ENCODE data around the gene CHKA. TPM values are rescaled to one million over a fixed set of nuclear protein-coding genes. Genes with fewer than 3 reads are reported as not detected.

The CHKA gene
- total and polyA plus RNA-seq, 2 of the 8 experiments (the other 6 are each of a cell fraction or from before 2014, with no cell fraction given): 61.2 to 86.6 TPM

DNA sequence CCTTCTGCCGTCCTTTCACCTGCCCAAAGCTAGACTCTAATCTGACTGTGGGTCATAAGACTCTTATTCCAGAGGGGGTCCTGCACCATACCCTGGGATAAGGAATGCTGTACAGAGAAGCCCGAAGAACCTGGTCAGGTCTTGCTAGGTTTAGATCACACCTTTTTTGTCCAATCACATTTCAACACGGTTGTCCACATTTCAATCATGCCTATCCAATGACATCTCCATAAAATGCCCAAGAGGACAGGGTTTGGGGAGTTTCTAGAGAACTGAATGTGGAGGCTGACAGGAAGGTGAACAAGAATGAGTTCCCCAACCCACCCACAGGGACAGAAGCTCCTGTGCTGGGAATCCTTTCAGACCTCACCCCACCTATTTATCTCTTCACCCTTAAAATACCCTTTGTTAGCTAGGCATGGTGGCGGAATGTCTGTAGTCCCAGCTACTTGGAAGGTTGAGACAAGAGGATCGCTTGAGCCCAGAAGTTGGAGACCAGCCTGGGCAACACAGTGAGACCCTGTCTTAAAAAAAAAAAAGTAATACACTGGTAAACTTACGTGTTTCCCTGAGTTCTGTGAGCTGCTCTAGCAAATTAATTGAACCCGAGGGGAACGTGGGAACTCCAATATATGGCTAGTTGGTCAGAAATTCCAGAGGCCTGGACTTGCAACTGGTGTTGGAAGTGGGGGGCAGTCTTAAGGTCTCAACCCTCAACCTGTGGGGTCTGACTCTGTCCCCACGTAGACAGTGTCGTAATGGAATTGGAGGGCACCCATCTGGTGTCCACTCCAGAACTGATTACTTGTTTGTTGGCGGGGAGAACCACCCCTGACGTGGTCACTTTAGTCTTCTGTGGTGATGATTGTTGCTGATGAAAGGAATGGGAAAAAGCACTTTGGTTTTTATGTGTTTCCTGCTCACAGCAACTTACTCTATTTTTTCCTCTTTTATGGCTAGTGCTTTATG, 64.6 kb downstream of the CHKA start:
- TF ChIP-seq SP4 (IDR thresholded peaks at IDR 0.05; ENCODE audit: low read length) (no peak), POU5F1 (IDR thresholded peaks at IDR 0.05; ENCODE audit: low read depth, low read length) (no peak), SP2 (IDR thresholded peaks at IDR 0.05; ENCODE audit: low read length) (no peak), POLR2A (IDR thresholded peaks at IDR 0.05; ENCODE audit: control extremely low read depth in 1 of 2, low read depth in 2 of 2, low read length in 2 of 2) (peak in 1 of 2 experiments; percentile 57; a peak in 1 of 3 replicates)
- H3K23ac ChIP-seq (ENCODE audit: insufficient read length): no peak overlapping the region
- peaks cover 0 to 3% (median 2%) of the 10 kb centered on the region in 4 experiments; a peak in 3 of 7 replicates for H3K4me1 ChIP-seq (replicated peaks in 1 of 4; ENCODE audit: control insufficient read depth in 3 of 4, insufficient read depth in 4 of 4, low read length in 3 of 4)
- no peak overlapping the region for H2AFZ ChIP-seq (ENCODE audit: low read length)
- no peak overlapping the region for H3K14ac ChIP-seq (ENCODE audit: insufficient read length)
- WGBS, 2 experiments (ENCODE audit: extremely low coverage in 1 of 2, insufficient coverage in 1 of 2, insufficient read length in 1 of 2, insufficient replicate concordance in 2 of 2, low coverage in 1 of 2, low lambda C conversion rate in 2 of 2, missing lambda C conversion rate in 1 of 2): 93% methylated on average over 12 of the region's 12 CpGs; no CpG with 5 or more reads in 1 of the 2 experiments
- H2BK20ac ChIP-seq (ENCODE audit: low read length): no peak overlapping the region
- H3K4ac ChIP-seq (replicated peaks; ENCODE audit: insufficient read length, low read depth, low read length): no peak overlapping the region
- peaks cover 10 to 32% (median 18%) of the 10 kb centered on the region in 4 experiments for H3K36me3 ChIP-seq (ENCODE audit: control insufficient read depth in 2 of 4, insufficient read depth in 4 of 4, low read length in 3 of 4)
- no peak overlapping the region for H4K8ac ChIP-seq (ENCODE audit: extremely low read depth, insufficient read depth, low read length)
- H3K79me1 ChIP-seq (ENCODE audit: low read depth, low read length): peaks cover under 1% of the 10 kb centered on the region; the same call in 1 of the 2 replicates
- H4K91ac ChIP-seq (replicated peaks; ENCODE audit: insufficient read length, low read length): no peak overlapping the region
- H3K9ac ChIP-seq (replicated peaks in 1 of 4; ENCODE audit: extremely low read depth in 1 of 4, low read depth in 3 of 4, low read length in 3 of 4): no peak overlapping the region
- CTCF ChIA-PET (ENCODE audit: partially characterized antibody): interaction anchor here (0.7 to 0.9 kb wide), 2 partner anchors 11 to 143 kb away, joined by 3 read pairs; no protein-coding TSS in a partner anchor
- DNase-seq (ENCODE audit: low read depth in 1 of 2, low spot score in 2 of 2) (no peak), FAIRE-seq (no peak)
- H2BK5ac ChIP-seq (ENCODE audit: low read depth, low read length): no peak overlapping the region
- no peak overlapping the region for H3K4me2 ChIP-seq (ENCODE audit: insufficient read depth in 1 of 2, low read depth in 2 of 2, low read length in 2 of 2)
- no peak overlapping the region for H3K56ac ChIP-seq (replicated peaks; ENCODE audit: insufficient read length, low read depth, low read length)
- H3K27ac ChIP-seq (ENCODE audit: low read depth, low read length): no peak overlapping the region
- H4K5ac ChIP-seq (ENCODE audit: insufficient read length, low read depth, low read length): no peak overlapping the region
- H2BK15ac ChIP-seq (ENCODE audit: low read length): no peak overlapping the region
- no peaks in the 10 kb centered on the region for H3K9me3 ChIP-seq (ENCODE audit: insufficient read depth in 2 of 2, low read depth in 1 of 2, low read length in 1 of 2)
- H3K79me2 ChIP-seq (ENCODE audit: control insufficient read depth in 1 of 2, insufficient read depth in 2 of 2, low read length in 2 of 2): no peaks in the 10 kb centered on the region
- no peak overlapping the region for H2BK12ac ChIP-seq (ENCODE audit: low read depth, low read length)
- no peak overlapping the region for H3K18ac ChIP-seq (ENCODE audit: extremely low read depth, low read length)
- H4K20me1 ChIP-seq (replicated peaks in 1 of 2; ENCODE audit: control insufficient read depth in 1 of 2, insufficient read depth in 2 of 2, low read length in 2 of 2): peaks cover 2 to 5% of the 10 kb centered on the region in 2 experiments
- no peaks in the 10 kb centered on the region for H3K27me3 ChIP-seq (replicated peaks in 1 of 4; ENCODE audit: control insufficient read depth in 3 of 4, extremely low read depth in 1 of 4, insufficient read depth in 3 of 4, low read length in 3 of 4)
- POLR2A ChIA-PET (ENCODE audit: partially characterized antibody): interaction anchor here (1.0 to 10.8 kb wide), 7 partner anchors 8 to 90 kb away, joined by 3 to 183 read pairs (median 4); partner anchors contain the start of genes NDUFS8 and TCIRG1
- no peaks in the 10 kb centered on the region for H3K23me2 ChIP-seq (ENCODE audit: low read depth, low read length)
- H3K4me3 ChIP-seq (ENCODE audit: extremely low read depth in 1 of 4, insufficient read depth in 2 of 4, low read depth in 3 of 4, low read length in 4 of 4): no peak overlapping the region
- H2BK120ac ChIP-seq (replicated peaks; ENCODE audit: low read depth, low read length): no peak overlapping the region
- no peak overlapping the region for H2AK5ac ChIP-seq (ENCODE audit: low read depth, low read length)

Data from H1 (cell line).